A549 (cell line): ENCODE data around the gene PRKCG. TPM values are rescaled to one million over a fixed set of nuclear protein-coding genes. Genes with fewer than 3 reads are reported as not detected.
A peak's percentile ranks its signal among the peaks of the same experiment; 100 is the strongest.

ENCODE experiments used
- ATAC-seq, 2 experiments: fragments of 200-7000 bp in 1 of 2; fragments of >200 bp in 1 of 2; cut with Nextera tagmentation in 1 of 2; cut with Tn5 transposase in 1 of 2; 3 replicates each; pipeline versions ENCODE4 v1.8.0 to v1.9.1; 2018 to 2020; ENCODE audit warnings: mild to moderate bottlenecking in 1 of 2, moderate library complexity in 1 of 2
- CTCF ChIA-PET: fragments of 300-600 bp; sonication (Branson Sonifier 250); formaldehyde crosslinking; extraction: SDS; loops from one replicate; lab custom pipeline; 2021; ENCODE audit warnings: antibody characterized with exemption, inconsistent platforms; lab: Yijun Ruan, JAX
- POLR2A ChIA-PET: fragments of 350-600 bp; formaldehyde crosslinking; extraction: SDS; loops from one replicate; lab custom pipeline; 2021; ENCODE audit warnings: antibody characterized with exemption, inconsistent platforms; lab: Yijun Ruan, JAX
- DNase-seq, 2 experiments: peaks; one replicate each; pipeline versions ENCODE4 v3.0.0 to v3.0.0-alpha.2; 2011 to 2016; ENCODE audit warnings: low read depth in 1 of 2, low spot score in 1 of 2
- FAIRE-seq: peaks from 2 replicates; lab custom pipeline; 2011; peaks lifted over from hg19 to GRCh38; lab: Jason Lieb, UNC
- H3K27ac ChIP-seq, 2 experiments: fragments of >200 bp; sonication (Bioruptor Twin); formaldehyde crosslinking; 3 replicates each; pipeline ENCODE4 v1.5.1; 2016 to 2017
- H3K4me1 ChIP-seq: fragments of >200 bp; sonication (Bioruptor Twin); formaldehyde crosslinking; 3 replicates; pipeline ENCODE4 v1.6.1; 2016
- H3K4me2 ChIP-seq: fragments of >200 bp; sonication (Bioruptor Twin); formaldehyde crosslinking; 3 replicates; pipeline ENCODE4 v1.6.1; 2016
- H3K4me3 ChIP-seq: fragments of >200 bp; sonication (Bioruptor Twin); formaldehyde crosslinking; 3 replicates; pipeline ENCODE4 v1.5.1; 2016
- H3K9me3 ChIP-seq: fragments of >200 bp; sonication (Bioruptor Twin); formaldehyde crosslinking; 3 replicates; pipeline ENCODE4 v1.6.1; 2016
- CBX2 ChIP-seq: fragments of 200-600 bp; sonication (generic); IDR thresholded peaks from 2 replicates; pipeline ENCODE4 v1.6.1; 2016; ENCODE audit warnings: low read depth, mild to moderate bottlenecking, borderline replicate concordance
- CEBPB ChIP-seq, 2 experiments: fragments of >200 bp in 1 of 2; sonication (Bioruptor Twin) in 1 of 2; formaldehyde crosslinking in 1 of 2; IDR thresholded peaks; 2 replicates each; pipeline ENCODE4 v1.6.1; 2012 to 2016
- CHD2 ChIP-seq: fragments of 150-350 bp; IDR thresholded peaks from 2 replicates; pipeline ENCODE4 v1.6.1; 2014; ENCODE audit warnings: low read length; ENCODE audit not compliant: partially characterized antibody
- EP300 ChIP-seq, 2 experiments: fragments of >200 bp; sonication (Bioruptor Twin); formaldehyde crosslinking; IDR thresholded peaks; 2 replicates in 1 of 2; 3 replicates in 1 of 2; pipeline ENCODE4 v1.6.1; 2016 to 2017
- HEYL ChIP-seq: fragments of 250-450 bp; sonication (Bioruptor Pico); IDR thresholded peaks from 2 replicates; pipeline ENCODE4 v1.8.0; 2021; ENCODE audit warnings: mild to moderate bottlenecking, moderate library complexity
- HOXB5 ChIP-seq: fragments of 250-450 bp; sonication (Bioruptor Pico); IDR thresholded peaks from 2 replicates; pipeline ENCODE4 v1.5.0; 2020; ENCODE audit warnings: mild to moderate bottlenecking, moderate library complexity
- MAFK ChIP-seq: fragments of 450-650 bp; IDR thresholded peaks from 2 replicates; pipeline ENCODE4 v1.6.1; 2014; ENCODE audit not compliant: partially characterized antibody
- POLR2A ChIP-seq: IDR thresholded peaks from 2 replicates; pipeline ENCODE4 v1.6.1; 2012; ENCODE audit warnings: mild to moderate bottlenecking, low read length
- RAD21 ChIP-seq, 2 experiments: fragments of >200 bp in 1 of 2; sonication (Bioruptor Twin) in 1 of 2; formaldehyde crosslinking in 1 of 2; IDR thresholded peaks in 1 of 2; conservative IDR thresholded peaks in 1 of 2; 2 replicates in 1 of 2; 3 replicates in 1 of 2; pipeline ENCODE4 v1.6.1; 2012 to 2018; ENCODE audit warnings: inconsistent platforms in 1 of 2
- RFX5 ChIP-seq: fragments of 450-650 bp; IDR thresholded peaks from 2 replicates; pipeline ENCODE4 v1.7.1; 2014; ENCODE audit warnings: antibody characterized with exemption, mild to moderate bottlenecking, moderate library complexity
- TFCP2L1 ChIP-seq: fragments of 250-450 bp; sonication (Bioruptor Pico); IDR thresholded peaks from 2 replicates; pipeline ENCODE4 v1.5.0; 2021; ENCODE audit warnings: mild to moderate bottlenecking
- ZFP36 ChIP-seq: fragments of 450-650 bp; IDR thresholded peaks from 2 replicates; pipeline ENCODE4 v1.6.1; 2014; ENCODE audit warnings: borderline replicate concordance; ENCODE audit not compliant: partially characterized antibody
- WGBS: methylation state at CpG from one replicate; pipeline ENCODE4 v1.1.6; 2017; ENCODE audit errors: missing lambda C conversion rate; 5-methylcytosine and 5-hydroxymethylcytosine counted together
- polyA plus RNA-seq, 4 experiments: library from polyadenylated mRNA; depleted of rRNA in 3 of 4; stranded (reverse); fragments of >200 nt; fragmentation: RNase III in 1 of 4; extraction: RNeasy Plus Mini Kit Qiagen cat#74134 plus additional on column Dnase treatment in 1 of 4; gene quantifications; 2 replicates in 3 of 4; 3 replicates in 1 of 4; pipeline ENCODE4 v1.2.3, GENCODE V29; 2011 to 2017
- TF ChIP-seq, protein P1 (sequence below): fragments of 250-450 bp; sonication (Bioruptor Pico); IDR thresholded peaks from 2 replicates; pipeline ENCODE4 v1.5.0; 2021; ENCODE audit warnings: mild to moderate bottlenecking, moderate library complexity, borderline replicate concordance
- TF ChIP-seq, protein P2 (sequence below): fragments of 450-650 bp; IDR thresholded peaks from 2 replicates; pipeline ENCODE4 v1.6.1; 2014; ENCODE audit warnings: antibody characterized with exemption
- TF ChIP-seq, protein P3 (sequence below): fragments of 250-450 bp; sonication (Bioruptor Pico); IDR thresholded peaks from 2 replicates; pipeline ENCODE4 v1.5.0; 2020; ENCODE audit warnings: low read depth, mild to moderate bottlenecking, moderate library complexity

The PRKCG gene
- polyA plus RNA-seq, 2 of the 4 experiments (the other 2 are of a cell fraction): 0.61 to 0.81 TPM

DNA sequence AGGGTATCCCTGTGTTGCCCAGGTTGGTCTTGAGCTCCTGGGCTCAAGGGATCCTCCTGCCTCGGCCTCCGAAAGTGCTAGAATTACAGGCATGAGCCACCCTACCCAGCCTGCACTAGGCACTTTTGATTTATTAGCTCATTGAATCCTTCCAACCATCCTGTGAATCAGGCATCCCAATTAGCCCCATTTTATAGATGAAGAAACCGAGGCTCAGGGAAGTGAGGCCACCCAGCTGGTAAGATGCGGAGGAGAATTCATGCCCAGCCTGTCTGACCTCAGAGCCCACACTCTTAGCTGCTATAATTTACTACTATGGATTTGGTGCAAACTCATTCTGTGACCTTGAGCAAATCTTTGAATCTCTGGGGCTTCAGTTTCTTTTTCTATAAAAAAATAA lies 62.9 kb downstream of the PRKCG start:
- H3K9me3 ChIP-seq: no peaks in the 10 kb centered on the region
- no peak overlapping the region; the same call in 2 of the 3 replicates for H3K4me3 ChIP-seq
- peak overlapping the region; percentile 54 to 67; a peak in 5 of 6 replicates for H3K27ac ChIP-seq
- peak overlapping the region; percentile 67 for H3K4me2 ChIP-seq
- TF ChIP-seq HEYL (CRISPR knock-in tag) (no peak), EP300 (IDR thresholded peaks at IDR 0.05) (no peak), TFCP2L1 (CRISPR knock-in tag) (no peak), CHD2 (no peak), CBX2 (no peak), MAFK (no peak), RAD21 (conservative IDR thresholded peaks at IDR 0.05 in 1 of 2, IDR thresholded peaks at IDR 0.05 in 1 of 2) (no peak), HOXB5 (CRISPR knock-in tag) (no peak)
- TF ChIP-seq, protein P1, sequence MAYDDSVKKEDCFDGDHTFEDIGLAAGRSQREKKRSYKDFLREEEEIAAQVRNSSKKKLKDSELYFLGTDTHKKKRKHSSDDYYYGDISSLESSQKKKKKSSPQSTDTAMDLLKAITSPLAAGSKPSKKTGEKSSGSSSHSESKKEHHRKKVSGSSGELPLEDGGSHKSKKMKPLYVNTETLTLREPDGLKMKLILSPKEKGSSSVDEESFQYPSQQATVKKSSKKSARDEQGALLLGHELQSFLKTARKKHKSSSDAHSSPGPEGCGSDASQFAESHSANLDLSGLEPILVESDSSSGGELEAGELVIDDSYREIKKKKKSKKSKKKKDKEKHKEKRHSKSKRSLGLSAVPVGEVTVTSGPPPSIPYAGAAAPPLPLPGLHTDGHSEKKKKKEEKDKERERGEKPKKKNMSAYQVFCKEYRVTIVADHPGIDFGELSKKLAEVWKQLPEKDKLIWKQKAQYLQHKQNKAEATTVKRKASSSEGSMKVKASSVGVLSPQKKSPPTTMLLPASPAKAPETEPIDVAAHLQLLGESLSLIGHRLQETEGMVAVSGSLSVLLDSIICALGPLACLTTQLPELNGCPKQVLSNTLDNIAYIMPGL (CRISPR knock-in tag): no peak
- TF ChIP-seq, protein P2, sequence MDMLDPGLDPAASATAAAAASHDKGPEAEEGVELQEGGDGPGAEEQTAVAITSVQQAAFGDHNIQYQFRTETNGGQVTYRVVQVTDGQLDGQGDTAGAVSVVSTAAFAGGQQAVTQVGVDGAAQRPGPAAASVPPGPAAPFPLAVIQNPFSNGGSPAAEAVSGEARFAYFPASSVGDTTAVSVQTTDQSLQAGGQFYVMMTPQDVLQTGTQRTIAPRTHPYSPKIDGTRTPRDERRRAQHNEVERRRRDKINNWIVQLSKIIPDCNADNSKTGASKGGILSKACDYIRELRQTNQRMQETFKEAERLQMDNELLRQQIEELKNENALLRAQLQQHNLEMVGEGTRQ: no peak
- TF ChIP-seq, all 56 proteins: peak for 0
- WGBS: 86% methylated on average over 4 of the region's 4 CpGs
- CTCF ChIA-PET: interaction anchor here (0.5 to 2.6 kb wide), 9 partner anchors 11 to 1488 kb away, joined by 3 to 8 read pairs (median 4); no protein-coding TSS in a partner anchor
- ATAC-seq (no peak), FAIRE-seq (no peak), DNase-seq (no peak)
- POLR2A ChIA-PET: interaction anchor here (0.6 kb wide), 1 partner anchor 172 kb away, joined by 3 read pairs; no protein-coding TSS in a partner anchor
- H3K4me1 ChIP-seq: 0 out of 3 replicates have a peak, but pooled peaks cover 8% of the 10 kb centered on the region

DNA sequence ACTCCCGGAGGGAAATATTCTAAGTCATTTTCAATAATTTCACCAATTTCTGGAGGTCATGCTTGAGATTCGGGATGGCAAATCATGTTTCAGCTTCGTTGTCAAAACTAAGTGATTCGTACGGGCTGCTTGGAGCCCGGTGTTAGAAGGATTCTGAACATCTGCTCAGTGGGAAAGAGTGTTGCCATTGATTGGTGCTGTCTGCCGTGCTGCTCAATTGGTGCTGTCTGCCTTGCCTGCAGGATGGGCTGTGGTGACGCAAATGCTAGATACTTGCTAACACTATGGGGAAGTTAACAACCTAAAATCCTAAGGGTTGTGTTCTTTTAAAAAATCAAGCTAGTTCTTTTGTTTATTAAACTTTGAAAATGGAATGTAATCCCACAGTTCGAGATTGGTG lies 63.4 kb downstream of the PRKCG start:
- FAIRE-seq: no peak
- POLR2A ChIA-PET: interaction anchor here (0.6 kb wide), 1 partner anchor 172 kb away, joined by 3 read pairs; no protein-coding TSS in a partner anchor
- TF ChIP-seq CEBPB (IDR thresholded peaks at IDR 0.05): peak; percentile 35 to 73; a peak in 3 of 4 replicates
- 0 out of 2 replicates have a peak, but pooled peaks have one; percentile 36 for TF ChIP-seq RFX5
- peak; percentile 33 for TF ChIP-seq MAFK
- no peak for TF ChIP-seq HOXB5 (CRISPR knock-in tag)
- TF ChIP-seq, all 56 proteins: peak for 3
- 0 out of 3 replicates have a peak, but pooled peaks cover 8% of the 10 kb centered on the region for H3K4me1 ChIP-seq
- DNase-seq: peak; percentile 79 to 86
- no peaks in the 10 kb centered on the region for H3K9me3 ChIP-seq
- peak overlapping the region; percentile 18 for H3K4me3 ChIP-seq
- CTCF ChIA-PET: interaction anchor here (0.5 to 2.6 kb wide), 8 partner anchors 11 to 1488 kb away, joined by 3 to 8 read pairs (median 4); no protein-coding TSS in a partner anchor
- ATAC-seq: peak; percentile 85 to 88
- WGBS: 7% methylated on average over 9 of the region's 9 CpGs
- peak overlapping the region; percentile 67 for H3K4me2 ChIP-seq
- peak overlapping the region; percentile 54 to 67 for H3K27ac ChIP-seq

DNA sequence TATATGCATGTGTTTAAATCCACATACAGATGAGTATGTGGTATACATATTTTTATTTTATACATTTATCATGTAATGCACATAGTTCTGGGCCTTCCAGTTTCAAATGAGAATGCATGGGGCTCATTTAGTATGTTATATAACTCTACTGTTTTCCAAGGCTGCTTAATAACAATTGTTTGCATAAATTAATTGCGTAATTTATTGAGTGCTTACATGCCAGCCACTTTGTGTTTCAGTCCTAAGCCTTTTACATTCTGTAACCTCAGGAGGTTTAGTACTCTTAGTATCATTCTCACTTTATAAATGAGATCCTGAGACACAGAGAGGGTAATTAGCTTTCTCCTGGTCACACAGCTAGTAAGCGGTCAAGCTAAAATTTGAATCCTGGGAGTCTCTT lies 64.0 kb downstream of the PRKCG start:
- WGBS: 80% methylated on average over 2 of the region's 2 CpGs
- CTCF ChIA-PET: interaction anchor here (1.2 to 2.6 kb wide), 7 partner anchors 22 to 151 kb away, joined by 3 to 11 read pairs (median 5); no protein-coding TSS in a partner anchor

More for the DNA sequence above, 64.0 kb downstream of the PRKCG start:
- no peak for TF ChIP-seq POLR2A
- TF ChIP-seq CEBPB (IDR thresholded peaks at IDR 0.05): peak in 1 of 2 experiments; percentile 51; a peak in 2 of 4 replicates
- TF ChIP-seq ZFP36: peak; percentile 45
- TF ChIP-seq, protein P3, sequence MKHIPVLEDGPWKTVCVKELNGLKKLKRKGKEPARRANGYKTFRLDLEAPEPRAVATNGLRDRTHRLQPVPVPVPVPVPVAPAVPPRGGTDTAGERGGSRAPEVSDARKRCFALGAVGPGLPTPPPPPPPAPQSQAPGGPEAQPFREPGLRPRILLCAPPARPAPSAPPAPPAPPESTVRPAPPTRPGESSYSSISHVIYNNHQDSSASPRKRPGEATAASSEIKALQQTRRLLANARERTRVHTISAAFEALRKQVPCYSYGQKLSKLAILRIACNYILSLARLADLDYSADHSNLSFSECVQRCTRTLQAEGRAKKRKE: no peak
- Histone ChIP-seq H3K4me1 (0 out of 3 replicates have a peak, but pooled peaks cover 8% of the 10 kb centered on the region), H3K27ac (peak overlapping the region; percentile 54 to 67; a peak in 4 of 6 replicates), H3K4me3 (peak overlapping the region; percentile 18), H3K9me3 (no peaks in the 10 kb centered on the region), H3K4me2 (peak overlapping the region; percentile 67)
- FAIRE-seq (no peak), ATAC-seq (no peak), DNase-seq (no peak)
- POLR2A ChIA-PET: no interaction called here
